ENCODE measurements around the gene MYLK4.
A peak's percentile ranks its signal among the peaks of the same experiment; 100 is the strongest.
"Not testable (repeated sequence)": the region's sequence is repeated elsewhere in the genome, so short reads cannot be mapped to it uniquely, and the experiment has no call there.

Gene MYLK4

GRCh38 chr6:2777249-2777648, 26.5 kb upstream of the MYLK4 start:
- no peak for DNase-seq (ENCODE audit: low read depth)

- DNase-seq (ENCODE audit: low read depth), result no peak
Observed at GRCh38 chr6:2775003-2775402, 24.3 kb upstream of the MYLK4 start.

GRCh38 chr6:2773449-2773848, 22.7 kb upstream of the MYLK4 start:
- no peak for DNase-seq (ENCODE audit: low read depth)

GRCh38 chr6:2772840-2773239, 22.1 kb upstream of the MYLK4 start:
- no peak for DNase-seq (ENCODE audit: low read depth)

GRCh38 chr6:2771079-2771478, 20.4 kb upstream of the MYLK4 start:
- no peak for DNase-seq (ENCODE audit: low read depth)

- no peak for DNase-seq (ENCODE audit: low read depth)
Observed at GRCh38 chr6:2770171-2770570, 19.4 kb upstream of the MYLK4 start.

GRCh38 chr6:2768696-2769095, 18.0 kb upstream of the MYLK4 start:
- no peak for DNase-seq (ENCODE audit: low read depth)

GRCh38 chr6:2767657-2768524, 17.2 kb upstream of the MYLK4 start:
- no peak for DNase-seq (ENCODE audit: low read depth)

- DNase-seq (ENCODE audit: low read depth), result no peak
Observed at GRCh38 chr6:2766767-2767656, 16.3 kb upstream of the MYLK4 start.

- DNase-seq (ENCODE audit: low read depth), result peak; percentile 10
Observed at GRCh38 chr6:2765896-2766766, 15.4 kb upstream of the MYLK4 start.

GRCh38 chr6:2765166-2765895, 14.6 kb upstream of the MYLK4 start, which contains the start of gene WRNIP1:
WRNIP1 (plus strand) TSS chr6:2765393; CDS start chr6:2765623, 230 bp downstream.
- DNase-seq (ENCODE audit: low read depth), result peak; percentile 84

- DNase-seq (ENCODE audit: low read depth), result no peak
Observed at GRCh38 chr6:2764610-2765165, 14.0 kb upstream of the MYLK4 start.

GRCh38 chr6:2763876-2764540, 13.3 kb upstream of the MYLK4 start:
- no peak for DNase-seq (ENCODE audit: low read depth)

GRCh38 chr6:2763345-2763841, 12.7 kb upstream of the MYLK4 start:
- no peak for DNase-seq (ENCODE audit: low read depth)

GRCh38 chr6:2762868-2763267, 12.1 kb upstream of the MYLK4 start:
- DNase-seq (ENCODE audit: low read depth), result not testable (repeated sequence)

GRCh38 chr6:2760882-2761842, 10.4 kb upstream of the MYLK4 start:
- DNase-seq (ENCODE audit: low read depth), result no peak

GRCh38 chr6:2758980-2759379, 8.3 kb upstream of the MYLK4 start:
- no peak for DNase-seq (ENCODE audit: low read depth)

GRCh38 chr6:2756687-2757224, 6.0 kb upstream of the MYLK4 start:
- no peak for DNase-seq (ENCODE audit: low read depth)

GRCh38 chr6:2756241-2756640, 5.5 kb upstream of the MYLK4 start:
- no peak for DNase-seq (ENCODE audit: low read depth)

Data from stimulated activated CD8-positive, alpha-beta memory T cell treated with anti-CD3 and anti-CD28 coated beads, Interleukin-15, amount 100 ng/mL, for 24 hours (primary cell).